Astrocyte (in vitro differentiated cells and primary cell): ENCODE data around the gene HPGDS. TPM values are rescaled to one million over a fixed set of nuclear protein-coding genes. Genes with fewer than 3 reads are reported as not detected.

Source experiments
- DNase-seq: peaks from one replicate; pipeline ENCODE4 v3.0.0-alpha.2; 2010; ENCODE audit warnings: low read depth
- FAIRE-seq: peaks from 2 replicates; lab custom pipeline; 2011; peaks lifted over from hg19 to GRCh38; lab: Jason Lieb, UNC
- H2AFZ ChIP-seq: 2 replicates; pipeline ENCODE4 v1.6.0; 2012; ENCODE audit warnings: low read depth, low read length, inconsistent platforms
- H3K27ac ChIP-seq: 2 replicates; pipeline ENCODE4 v1.5.1; 2011; ENCODE audit warnings: low read depth, low read length, inconsistent platforms
- H3K27me3 ChIP-seq: 2 replicates; pipeline ENCODE4 v1.6.0; 2011; ENCODE audit warnings: low read length, inconsistent platforms; ENCODE audit not compliant: insufficient read depth
- H3K36me3 ChIP-seq: 2 replicates; pipeline ENCODE4 v1.5.1; 2011; ENCODE audit warnings: low read length, inconsistent platforms; ENCODE audit not compliant: insufficient read depth
- H3K4me1 ChIP-seq: 2 replicates; pipeline ENCODE4 v1.5.1; 2011; ENCODE audit warnings: low read length, inconsistent platforms; ENCODE audit not compliant: insufficient read depth
- H3K4me2 ChIP-seq: 2 replicates; pipeline ENCODE4 v1.6.0; 2012; ENCODE audit warnings: low read length, inconsistent platforms
- H3K4me3 ChIP-seq: 2 replicates; pipeline ENCODE4 v1.5.1; 2011; ENCODE audit warnings: low read depth, mild to moderate bottlenecking, low read length, inconsistent platforms; ENCODE audit not compliant: insufficient read depth
- H3K79me2 ChIP-seq: 2 replicates; pipeline ENCODE4 v1.6.0; 2012; ENCODE audit warnings: mild to moderate bottlenecking, low read length, inconsistent platforms; ENCODE audit not compliant: insufficient read depth
- H3K9ac ChIP-seq: 2 replicates; pipeline ENCODE4 v1.6.0; 2012; ENCODE audit warnings: mild to moderate bottlenecking, low read length, inconsistent platforms
- H3K9me3 ChIP-seq: 2 replicates; pipeline ENCODE4 v1.5.1; 2012; ENCODE audit warnings: low read depth, mild to moderate bottlenecking, low read length, inconsistent platforms; ENCODE audit not compliant: insufficient read depth
- H4K20me1 ChIP-seq: 2 replicates; pipeline ENCODE4 v1.6.0; 2012; ENCODE audit warnings: low read length, inconsistent platforms; ENCODE audit not compliant: insufficient read depth
- H3K27ac Mint-ChIP-seq: one replicate; pipeline ENCODE4 v1.8.0; 2021; ENCODE audit warnings: mild to moderate bottlenecking, mixed read lengths; ENCODE audit not compliant: unreplicated experiment
- H3K27me3 Mint-ChIP-seq: one replicate; pipeline ENCODE4 v1.8.0; 2021; ENCODE audit warnings: low read depth, mixed read lengths; ENCODE audit not compliant: unreplicated experiment
- H3K36me3 Mint-ChIP-seq: one replicate; pipeline ENCODE4 v1.8.0; 2021; ENCODE audit warnings: low read depth, mixed read lengths; ENCODE audit not compliant: unreplicated experiment
- H3K4me1 Mint-ChIP-seq: one replicate; pipeline ENCODE4 v1.8.0; 2021; ENCODE audit warnings: low read depth, mixed read lengths; ENCODE audit not compliant: unreplicated experiment
- H3K4me3 Mint-ChIP-seq: one replicate; pipeline ENCODE4 v1.8.0; 2021; ENCODE audit warnings: mild to moderate bottlenecking, moderate library complexity, mixed read lengths; ENCODE audit not compliant: unreplicated experiment
- H3K9me3 Mint-ChIP-seq: one replicate; pipeline ENCODE4 v1.8.0; 2021; ENCODE audit warnings: mild to moderate bottlenecking, mixed read lengths; ENCODE audit not compliant: unreplicated experiment
- CTCF ChIP-seq: IDR thresholded peaks from 2 replicates; pipeline ENCODE4 v1.5.1; 2011; ENCODE audit warnings: low read depth, mild to moderate bottlenecking, inconsistent platforms, low read length, moderate library complexity; ENCODE audit not compliant: insufficient read depth
- EZH2 ChIP-seq: IDR thresholded peaks from 2 replicates; pipeline ENCODE4 v1.6.1; 2012; ENCODE audit warnings: mild to moderate bottlenecking, low read length, inconsistent platforms; ENCODE audit not compliant: insufficient read depth
- total RNA-seq: library from RNA; stranded (reverse); gene quantifications from 2 replicates; pipeline ENCODE4 v1.2.1, GENCODE V29; 2021

Gene HPGDS
- total RNA-seq, 1 donor from 2014 or later: not detected

GRCh38 chr4:94278781-94279180 is 63.9 kb downstream of the HPGDS start:
- Histone ChIP-seq H3K27ac (no peak overlapping the region), H4K20me1 (no peaks in the 10 kb centered on the region), H2AFZ (no peak overlapping the region), H3K9ac (no peak overlapping the region), H3K36me3 (peaks cover 56% of the 10 kb centered on the region), H3K27me3 (no peaks in the 10 kb centered on the region), H3K79me2 (no peaks in the 10 kb centered on the region), H3K4me3 (no peak overlapping the region), H3K4me2 (no peak overlapping the region), H3K9me3 (no peaks in the 10 kb centered on the region), H3K4me1 (peaks cover 4% of the 10 kb centered on the region)
- Mint-ChIP-seq H3K36me3 (no peaks in the 10 kb centered on the region), H3K9me3 (no peaks in the 10 kb centered on the region), H3K27me3 (no peaks in the 10 kb centered on the region), H3K27ac (no peak overlapping the region), H3K4me3 (no peak overlapping the region), H3K4me1 (no peaks in the 10 kb centered on the region)
- no peak for TF ChIP-seq EZH2
- TF ChIP-seq CTCF: no peak
- FAIRE-seq (no peak), DNase-seq (no peak)

DNA sequence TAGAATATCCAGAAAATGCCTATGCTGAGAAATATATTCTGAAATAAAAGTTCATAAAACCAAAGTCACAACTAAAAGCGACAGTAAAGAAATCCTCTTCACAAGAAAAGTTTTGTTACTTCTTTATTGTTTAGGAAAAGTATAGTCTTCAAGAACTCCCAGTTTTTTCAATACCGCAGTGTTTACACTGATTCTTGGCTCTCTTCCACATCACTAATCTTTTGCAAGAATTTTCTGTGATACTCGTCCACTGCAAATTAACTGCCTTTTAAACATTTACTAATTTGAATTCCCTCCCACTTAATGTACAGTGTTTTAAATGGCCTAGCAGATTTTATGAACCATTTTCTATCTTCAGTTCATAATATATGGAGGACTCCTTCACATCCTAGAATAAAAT is 65.1 kb downstream of the HPGDS start:
- no peak overlapping the region for H3K4me3 ChIP-seq
- H3K27me3 ChIP-seq: no peaks in the 10 kb centered on the region
- FAIRE-seq (no peak), DNase-seq (no peak)
- no peaks in the 10 kb centered on the region for H4K20me1 ChIP-seq
- H3K27ac ChIP-seq: no peak overlapping the region
- H3K4me1 ChIP-seq: peaks cover 4% of the 10 kb centered on the region
- Mint-ChIP-seq H3K4me3 (no peak overlapping the region), H3K27me3 (no peaks in the 10 kb centered on the region), H3K9me3 (no peaks in the 10 kb centered on the region), H3K36me3 (no peaks in the 10 kb centered on the region), H3K27ac (no peak overlapping the region), H3K4me1 (no peaks in the 10 kb centered on the region)
- H3K36me3 ChIP-seq: peaks cover 47% of the 10 kb centered on the region
- no peak overlapping the region for H3K4me2 ChIP-seq
- no peaks in the 10 kb centered on the region for H3K79me2 ChIP-seq
- no peak for TF ChIP-seq CTCF
- no peak for TF ChIP-seq EZH2
- no peak overlapping the region for H3K9ac ChIP-seq
- H2AFZ ChIP-seq: no peak overlapping the region
- H3K9me3 ChIP-seq: no peaks in the 10 kb centered on the region

DNA sequence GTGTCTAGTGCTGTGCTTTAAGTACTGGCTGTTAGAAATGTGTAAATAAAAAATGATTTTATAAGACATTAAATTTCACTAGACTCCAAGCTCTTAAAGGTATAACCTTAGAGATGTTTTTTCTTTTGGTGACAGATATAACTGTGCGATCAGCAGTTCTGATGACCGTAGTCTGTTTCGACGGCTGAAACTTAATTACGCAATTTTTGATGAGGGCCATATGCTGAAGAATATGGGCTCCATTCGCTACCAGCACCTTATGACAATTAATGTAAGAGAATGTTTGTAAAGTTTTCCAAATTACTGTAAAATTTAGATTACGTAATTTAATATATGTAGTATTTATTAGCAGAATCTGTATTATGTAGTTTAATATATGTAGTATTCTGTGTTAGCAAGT is 66.4 kb downstream of the HPGDS start:
- H3K4me3 Mint-ChIP-seq: no peak overlapping the region
- no peaks in the 10 kb centered on the region for H3K9me3 ChIP-seq
- no peaks in the 10 kb centered on the region for H3K27me3 ChIP-seq
- H3K4me1 ChIP-seq: peaks cover 4% of the 10 kb centered on the region
- H3K27ac Mint-ChIP-seq: no peak overlapping the region
- H3K27me3 Mint-ChIP-seq: no peaks in the 10 kb centered on the region
- no peaks in the 10 kb centered on the region for H3K9me3 Mint-ChIP-seq
- no peak overlapping the region for H2AFZ ChIP-seq
- no peak overlapping the region for H3K4me2 ChIP-seq
- H3K36me3 Mint-ChIP-seq: no peaks in the 10 kb centered on the region
- H3K4me3 ChIP-seq: no peak overlapping the region
- no peak overlapping the region for H3K27ac ChIP-seq
- H3K4me1 Mint-ChIP-seq: no peaks in the 10 kb centered on the region
- no peak for DNase-seq
- H3K36me3 ChIP-seq: peaks cover 40% of the 10 kb centered on the region
- no peaks in the 10 kb centered on the region for H4K20me1 ChIP-seq
- FAIRE-seq: no peak
- TF ChIP-seq CTCF (no peak), EZH2 (no peak)
- H3K79me2 ChIP-seq: no peaks in the 10 kb centered on the region
- H3K9ac ChIP-seq: no peak overlapping the region
